Stimulated activated naive B cell treated with anti-CD40 and anti-IgM and Interleukin-4, amounts not matched to agents 10 μg/mL and 1 μg/mL and 100 μg/mL, for 72 hours (primary cell): ENCODE measurements around the gene C21orf58.
A peak's percentile ranks its signal among the peaks of the same experiment; 100 is the strongest.

Experiments
- ATAC-seq, 2 donors: fragments of 150-1000 bp; cut with Tn5 transposase; replicated peaks; 2 replicates each; pipeline ENCODE4 v1.10.0; 2021; ENCODE audit warnings: moderate library complexity in 1 of 2
- DNase-seq: peaks from one replicate; pipeline ENCODE4 v3.0.0; 2021
- H3K27ac Mint-ChIP-seq: one replicate; pipeline ENCODE4 v1.8.0; 2022; ENCODE audit warnings: mild to moderate bottlenecking, mixed read lengths
- H3K27me3 Mint-ChIP-seq, 2 donors: one replicate each; pipeline ENCODE4 v1.8.0; 2022; ENCODE audit warnings: mixed read lengths in 2 of 2
- H3K36me3 Mint-ChIP-seq, 2 donors: one replicate each; pipeline ENCODE4 v1.8.0; 2022; ENCODE audit warnings: mixed read lengths in 2 of 2, mild to moderate bottlenecking in 1 of 2
- H3K4me1 Mint-ChIP-seq, 2 donors: one replicate each; pipeline ENCODE4 v1.8.0; 2022; ENCODE audit warnings: mixed read lengths in 2 of 2, mild to moderate bottlenecking in 1 of 2
- H3K4me3 Mint-ChIP-seq, 2 donors: one replicate each; pipeline ENCODE4 v1.8.0; 2022; ENCODE audit warnings: mild to moderate bottlenecking in 2 of 2, mixed read lengths in 2 of 2, moderate library complexity in 1 of 2
- H3K9me3 Mint-ChIP-seq, 2 donors: one replicate each; pipeline ENCODE4 v1.8.0; 2022; ENCODE audit warnings: mixed read lengths in 2 of 2, mild to moderate bottlenecking in 1 of 2

C21orf58 gene

GRCh38 chr21:46357684-46358425 lies 34.2 kb upstream of the C21orf58 start:
- H3K9me3 Mint-ChIP-seq: no peaks in the 10 kb centered on the region
- H3K4me3 Mint-ChIP-seq: no peak overlapping the region
- no peaks in the 10 kb centered on the region for H3K4me1 Mint-ChIP-seq
- peaks cover 63 to 65% of the 10 kb centered on the region in 2 donors for H3K36me3 Mint-ChIP-seq
- no peak overlapping the region for H3K27ac Mint-ChIP-seq
- no peaks in the 10 kb centered on the region for H3K27me3 Mint-ChIP-seq
- DNase-seq (no peak), ATAC-seq (no peak)

- H3K4me3 Mint-ChIP-seq: no peak overlapping the region
- no peaks in the 10 kb centered on the region for H3K27me3 Mint-ChIP-seq
- no peaks in the 10 kb centered on the region for H3K4me1 Mint-ChIP-seq
- no peaks in the 10 kb centered on the region for H3K9me3 Mint-ChIP-seq
- DNase-seq: no peak
- peak overlapping the region; percentile 57 for H3K27ac Mint-ChIP-seq
- ATAC-seq: peak in 1 of 2 donors; percentile 25
- peaks cover 61 to 63% of the 10 kb centered on the region in 2 donors for H3K36me3 Mint-ChIP-seq
Measured at GRCh38 chr21:46357335-46357604, 33.6 kb upstream of the C21orf58 start.

GRCh38 chr21:46356494-46357334 lies 33.0 kb upstream of the C21orf58 start:
- peak overlapping the region in 1 of 2 donors; percentile 39 for H3K4me3 Mint-ChIP-seq
- H3K36me3 Mint-ChIP-seq: peaks cover 55 to 59% of the 10 kb centered on the region in 2 donors
- ATAC-seq: peak in 1 of 2 donors; percentile 23
- no peak for DNase-seq
- no peaks in the 10 kb centered on the region for H3K27me3 Mint-ChIP-seq
- no peaks in the 10 kb centered on the region for H3K4me1 Mint-ChIP-seq
- peak overlapping the region; percentile 57 for H3K27ac Mint-ChIP-seq
- H3K9me3 Mint-ChIP-seq: no peaks in the 10 kb centered on the region

- H3K4me1 Mint-ChIP-seq: no peaks in the 10 kb centered on the region
- peaks cover 56 to 61% of the 10 kb centered on the region in 2 donors for H3K36me3 Mint-ChIP-seq
- no peak overlapping the region for H3K27ac Mint-ChIP-seq
- no peak overlapping the region for H3K4me3 Mint-ChIP-seq
- ATAC-seq (no peak), DNase-seq (no peak)
- H3K27me3 Mint-ChIP-seq: no peaks in the 10 kb centered on the region
- H3K9me3 Mint-ChIP-seq: no peaks in the 10 kb centered on the region
Measured at GRCh38 chr21:46356005-46356338, 32.3 kb upstream of the C21orf58 start.

- DNase-seq (no peak), ATAC-seq (no peak)
- Mint-ChIP-seq H3K36me3 (peaks cover 56 to 62% of the 10 kb centered on the region in 2 donors), H3K9me3 (no peaks in the 10 kb centered on the region), H3K27ac (no peak overlapping the region), H3K4me1 (no peaks in the 10 kb centered on the region), H3K27me3 (no peaks in the 10 kb centered on the region), H3K4me3 (no peak overlapping the region)
Measured at GRCh38 chr21:46355161-46356004, 31.7 kb upstream of the C21orf58 start.

GRCh38 chr21:46354518-46354917 lies 30.8 kb upstream of the C21orf58 start:
- H3K36me3 Mint-ChIP-seq: peaks cover 53 to 64% of the 10 kb centered on the region in 2 donors
- no peak overlapping the region for H3K27ac Mint-ChIP-seq

GRCh38 chr21:46354046-46354445 lies 30.4 kb upstream of the C21orf58 start:
- no peak overlapping the region for H3K4me3 Mint-ChIP-seq
- no peaks in the 10 kb centered on the region for H3K27me3 Mint-ChIP-seq
- no peaks in the 10 kb centered on the region for H3K9me3 Mint-ChIP-seq
- peaks cover 54 to 66% of the 10 kb centered on the region in 2 donors for H3K36me3 Mint-ChIP-seq
- DNase-seq: no peak
- ATAC-seq: no peak
- no peak overlapping the region for H3K27ac Mint-ChIP-seq
- no peaks in the 10 kb centered on the region for H3K4me1 Mint-ChIP-seq

More at GRCh38 chr21:46354518-46354917, 30.8 kb upstream of the C21orf58 start:
- Mint-ChIP-seq H3K9me3 (no peaks in the 10 kb centered on the region), H3K4me1 (no peaks in the 10 kb centered on the region), H3K4me3 (no peak overlapping the region), H3K27me3 (no peaks in the 10 kb centered on the region)
- no peak for ATAC-seq
- DNase-seq: no peak

GRCh38 chr21:46352913-46353312 lies 29.2 kb upstream of the C21orf58 start:
- H3K36me3 Mint-ChIP-seq: peaks cover 49 to 69% of the 10 kb centered on the region in 2 donors

GRCh38 chr21:46352164-46352515 lies 28.5 kb upstream of the C21orf58 start:
- Mint-ChIP-seq H3K27ac (no peak overlapping the region), H3K4me3 (no peak overlapping the region), H3K4me1 (no peaks in the 10 kb centered on the region), H3K27me3 (no peaks in the 10 kb centered on the region), H3K9me3 (no peaks in the 10 kb centered on the region), H3K36me3 (peaks cover 45 to 67% of the 10 kb centered on the region in 2 donors)
- no peak for DNase-seq
- no peak for ATAC-seq

More at GRCh38 chr21:46352913-46353312, 29.2 kb upstream of the C21orf58 start:
- H3K4me3 Mint-ChIP-seq: no peak overlapping the region
- H3K27ac Mint-ChIP-seq: no peak overlapping the region
- H3K9me3 Mint-ChIP-seq: no peaks in the 10 kb centered on the region
- no peaks in the 10 kb centered on the region for H3K4me1 Mint-ChIP-seq
- no peaks in the 10 kb centered on the region for H3K27me3 Mint-ChIP-seq
- DNase-seq: no peak
- ATAC-seq: no peak

GRCh38 chr21:46351476-46352163 lies 27.9 kb upstream of the C21orf58 start:
- no peak for DNase-seq
- peaks cover 49 to 67% of the 10 kb centered on the region in 2 donors for H3K36me3 Mint-ChIP-seq
- no peaks in the 10 kb centered on the region for H3K27me3 Mint-ChIP-seq
- no peaks in the 10 kb centered on the region for H3K4me1 Mint-ChIP-seq
- H3K27ac Mint-ChIP-seq: no peak overlapping the region
- no peaks in the 10 kb centered on the region for H3K9me3 Mint-ChIP-seq
- no peak for ATAC-seq
- H3K4me3 Mint-ChIP-seq: no peak overlapping the region

GRCh38 chr21:46350981-46351380 lies 27.3 kb upstream of the C21orf58 start:
- DNase-seq (no peak), ATAC-seq (no peak)
- Mint-ChIP-seq H3K36me3 (peaks cover 51 to 69% of the 10 kb centered on the region in 2 donors), H3K9me3 (no peaks in the 10 kb centered on the region), H3K4me1 (no peaks in the 10 kb centered on the region), H3K27ac (no peak overlapping the region), H3K4me3 (no peak overlapping the region), H3K27me3 (no peaks in the 10 kb centered on the region)

GRCh38 chr21:46350571-46350970 lies 26.9 kb upstream of the C21orf58 start:
- no peaks in the 10 kb centered on the region for H3K27me3 Mint-ChIP-seq
- no peak overlapping the region for H3K27ac Mint-ChIP-seq
- no peak for ATAC-seq
- DNase-seq: no peak
- H3K4me3 Mint-ChIP-seq: no peak overlapping the region
- no peaks in the 10 kb centered on the region for H3K9me3 Mint-ChIP-seq
- H3K4me1 Mint-ChIP-seq: no peaks in the 10 kb centered on the region
- H3K36me3 Mint-ChIP-seq: peaks cover 51 to 70% of the 10 kb centered on the region in 2 donors

- no peaks in the 10 kb centered on the region for H3K27me3 Mint-ChIP-seq
- H3K36me3 Mint-ChIP-seq: peaks cover 46 to 67% of the 10 kb centered on the region in 2 donors
- no peak overlapping the region for H3K27ac Mint-ChIP-seq
- H3K4me3 Mint-ChIP-seq: no peak overlapping the region
- DNase-seq (no peak), ATAC-seq (no peak)
- H3K4me1 Mint-ChIP-seq: peaks cover 0 to 1% of the 10 kb centered on the region in 2 donors
- no peaks in the 10 kb centered on the region for H3K9me3 Mint-ChIP-seq
Measured at GRCh38 chr21:46349134-46349760, 25.6 kb upstream of the C21orf58 start.
